Stimulated activated CD8-positive, alpha-beta memory T cell treated with anti-CD3 and anti-CD28 coated beads, Interleukin-12 subunit alpha, Interleukin-12 subunit beta, amount 100 ng/mL, for 4 hours (primary cell): Measurements from ENCODE around the gene RAB14.

ENCODE experiments used
- DNase-seq: peaks from one replicate; pipeline ENCODE4 v3.0.0-alpha.2; 2020; ENCODE audit warnings: low read depth

The RAB14 gene

DNA sequence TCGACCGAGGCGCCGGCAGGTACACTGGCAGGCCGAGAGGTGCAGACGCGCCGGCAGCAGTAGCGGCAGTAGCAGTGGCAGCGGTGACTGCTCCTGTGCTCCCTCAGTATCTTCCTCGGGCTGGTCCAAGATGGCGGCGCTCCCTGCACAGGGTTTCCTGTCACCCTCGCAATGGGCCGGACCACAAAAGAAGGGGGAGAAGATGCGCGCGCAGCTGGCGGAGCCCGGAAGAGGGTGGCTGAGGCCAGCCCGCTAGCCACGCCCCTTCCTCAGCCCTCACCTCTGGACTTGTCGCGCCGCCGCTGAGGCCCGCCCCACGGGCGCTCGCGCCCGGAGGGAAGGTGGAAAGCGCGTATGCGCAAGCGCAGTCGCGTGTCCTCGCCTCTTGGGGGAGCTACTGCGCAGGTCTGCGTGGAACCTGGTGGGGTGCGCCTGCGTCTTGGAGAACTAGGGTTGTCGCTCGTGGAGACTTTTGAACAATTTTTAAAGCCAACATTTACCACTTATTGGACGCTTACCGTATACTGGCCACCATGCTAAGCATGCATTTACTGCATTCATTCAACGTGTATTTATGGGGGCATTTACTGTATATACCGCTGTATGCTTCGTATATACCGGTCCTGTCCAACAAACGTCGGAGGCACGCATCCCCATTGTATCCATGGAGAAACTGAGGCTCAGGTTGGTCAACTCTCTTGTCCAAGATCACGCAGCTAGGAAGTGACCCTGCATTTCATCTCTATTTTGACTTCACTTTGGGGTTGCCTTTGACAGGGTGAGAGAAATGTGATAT lies at the start of gene RAB14:
RAB14 (minus strand) TSS at position 132 of the 796 bp plus-strand sequence. CDS start 8,457 bp downstream, outside the sequence.
- peak; percentile 100 for DNase-seq

DNA sequence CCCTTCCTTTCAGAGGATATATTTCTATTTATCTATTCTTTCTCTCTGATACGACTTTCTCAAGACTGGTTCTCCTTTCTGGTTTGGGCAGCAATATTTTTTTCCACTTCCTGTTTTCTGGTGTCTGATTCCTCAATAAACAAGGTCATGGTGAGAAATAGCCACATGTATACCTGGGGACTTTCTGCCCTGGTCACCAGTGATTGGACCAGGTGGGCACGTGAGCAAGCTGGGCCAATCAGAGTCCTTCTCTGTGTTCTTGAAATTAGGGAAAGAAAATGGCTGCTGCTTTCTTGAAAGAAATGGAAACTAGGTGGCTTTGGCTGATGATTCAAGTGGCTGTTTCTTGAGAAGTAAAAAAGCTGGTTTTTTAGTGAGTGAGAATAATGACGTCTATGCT lies 47.9 kb upstream of the RAB14 start:
- no peak for DNase-seq

DNA sequence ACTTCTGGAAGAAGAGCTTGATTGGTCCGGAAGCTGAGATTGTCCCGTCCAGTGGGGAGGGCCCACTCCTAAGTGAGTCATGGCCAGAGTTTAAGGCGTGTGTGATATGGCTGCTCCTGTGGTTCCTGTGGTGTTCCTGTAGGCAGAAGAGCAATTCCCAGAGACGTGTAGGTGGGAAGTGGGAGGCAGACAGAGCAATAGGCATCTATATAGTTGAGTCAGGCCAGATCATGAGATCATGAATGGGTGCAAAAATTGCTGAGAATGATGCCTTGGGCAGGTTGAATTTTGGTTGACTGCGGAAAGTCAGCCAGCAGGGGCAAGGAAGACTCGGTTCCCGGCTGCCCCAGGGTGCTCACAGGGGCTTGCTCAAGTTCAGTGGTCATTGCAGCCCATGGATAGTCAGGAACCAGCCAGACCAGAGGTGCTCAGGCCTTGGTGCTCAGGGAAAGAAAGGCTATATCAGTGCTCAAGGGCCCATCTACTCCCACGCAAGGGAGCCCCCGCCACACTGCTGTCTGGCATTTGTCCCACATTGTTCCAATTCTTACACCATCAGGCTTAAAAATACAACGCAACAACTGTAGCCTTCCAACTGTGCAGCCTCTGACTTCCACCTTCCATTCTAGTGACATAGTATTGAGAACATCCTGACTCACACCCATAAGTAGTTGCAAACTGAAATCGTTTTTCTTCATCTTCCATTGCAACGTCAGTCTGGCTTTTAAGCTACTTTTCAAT lies 45.3 kb upstream of the RAB14 start:
- no peak for DNase-seq

DNA sequence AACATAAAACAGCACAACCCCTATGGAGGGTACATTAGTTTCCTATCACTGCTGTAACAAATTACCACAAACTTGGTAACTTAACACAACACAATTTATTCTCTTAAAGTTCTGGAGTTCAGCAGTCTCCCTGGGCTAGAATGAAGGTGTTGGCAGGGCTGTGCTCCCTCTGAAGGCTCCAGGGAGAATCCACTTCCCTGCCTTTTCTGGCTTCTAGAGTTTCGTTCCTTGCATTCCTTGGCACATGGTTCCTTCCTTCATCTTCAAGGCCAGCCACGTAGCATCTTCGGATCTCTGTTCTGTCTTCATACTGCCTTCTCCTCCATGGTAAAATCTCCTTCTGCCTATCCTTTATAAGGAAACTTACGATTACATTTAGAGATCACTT lies 41.3 kb upstream of the RAB14 start:
- DNase-seq: no peak

DNA sequence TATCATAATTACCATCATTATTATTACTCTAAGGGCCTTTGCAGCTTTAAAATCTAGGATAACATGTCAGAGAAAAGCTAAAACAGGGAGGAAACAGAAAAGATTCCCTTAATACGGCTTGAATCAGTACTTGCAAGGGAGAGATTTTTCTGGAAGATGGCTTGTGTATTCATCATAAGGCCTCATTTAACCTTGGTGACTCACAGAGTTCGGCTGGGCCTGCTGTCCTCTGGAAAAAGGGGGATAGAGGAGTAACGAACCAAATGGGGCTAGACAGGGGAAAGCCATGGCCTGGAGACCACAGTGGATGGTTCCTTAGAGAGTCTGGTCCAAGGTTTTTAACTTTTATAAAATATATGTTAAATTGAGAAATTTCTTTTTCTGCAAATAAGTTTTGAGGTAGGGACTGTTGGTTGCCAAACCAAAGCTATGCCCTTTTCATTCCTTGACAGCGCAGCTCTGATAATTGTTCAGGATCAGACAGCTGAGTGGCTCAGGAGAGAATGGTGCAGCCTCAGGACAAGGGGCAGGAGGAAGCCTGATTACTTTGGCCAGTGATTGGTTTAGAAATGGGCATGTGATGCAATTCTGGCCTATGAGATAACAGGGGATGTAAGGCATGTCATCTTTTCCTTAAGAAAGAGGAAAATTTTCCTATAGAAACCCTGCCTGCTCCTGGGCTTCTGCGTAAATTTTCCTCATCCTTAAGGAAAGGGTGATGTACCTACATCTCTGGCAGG lies 40.7 kb upstream of the RAB14 start:
- no peak for DNase-seq

DNA sequence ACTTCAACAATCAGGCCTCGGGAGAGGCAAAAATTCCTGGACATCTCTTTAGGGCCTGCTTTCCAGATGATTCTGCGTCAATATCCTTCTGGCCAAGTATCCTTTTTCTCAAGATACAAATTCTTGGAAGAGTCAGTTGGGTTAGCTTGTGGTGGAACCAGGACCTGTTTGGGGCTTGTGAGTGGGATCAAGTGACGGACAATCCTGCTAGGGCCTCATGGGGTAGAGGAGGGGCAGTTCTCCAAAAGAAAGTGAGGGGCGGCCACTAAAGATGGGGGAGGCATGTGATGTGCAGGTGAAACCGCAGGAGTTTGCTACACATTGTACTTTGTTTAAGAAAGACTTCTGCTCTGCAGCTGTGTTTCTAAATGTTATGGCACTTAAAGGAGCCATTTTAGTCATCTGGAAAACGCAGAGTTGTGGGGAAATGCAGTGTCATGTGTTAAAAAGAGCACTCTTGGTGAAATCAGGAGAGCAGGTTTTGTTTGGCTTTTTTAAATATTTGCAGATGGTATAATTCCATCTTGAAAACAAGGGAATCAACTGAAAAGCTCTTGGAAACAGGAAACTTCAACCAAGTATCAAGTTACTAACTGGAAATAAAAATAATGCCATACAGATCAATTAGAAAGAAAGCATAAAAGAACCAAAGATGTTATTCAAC lies 38.9 kb upstream of the RAB14 start:
- DNase-seq: no peak

DNA sequence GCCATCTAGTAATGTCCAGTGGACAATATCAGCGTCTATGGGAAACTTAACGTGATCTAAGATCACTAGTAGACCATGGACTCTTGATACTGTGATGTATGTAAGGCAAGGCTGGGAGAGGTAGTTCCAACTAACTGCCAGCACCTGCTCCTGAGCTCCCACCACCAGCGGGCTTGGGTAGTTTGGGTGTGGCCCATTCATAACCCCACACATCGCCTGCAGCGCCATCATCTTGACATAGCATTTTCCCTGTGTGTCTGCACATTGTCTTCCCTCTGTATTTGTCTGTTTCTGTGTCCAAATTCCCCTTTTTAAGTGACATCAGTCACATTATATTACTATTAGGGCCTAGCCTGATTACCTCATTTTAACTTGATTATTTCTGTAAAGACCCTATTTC lies 38.2 kb upstream of the RAB14 start:
- DNase-seq: no peak

DNA sequence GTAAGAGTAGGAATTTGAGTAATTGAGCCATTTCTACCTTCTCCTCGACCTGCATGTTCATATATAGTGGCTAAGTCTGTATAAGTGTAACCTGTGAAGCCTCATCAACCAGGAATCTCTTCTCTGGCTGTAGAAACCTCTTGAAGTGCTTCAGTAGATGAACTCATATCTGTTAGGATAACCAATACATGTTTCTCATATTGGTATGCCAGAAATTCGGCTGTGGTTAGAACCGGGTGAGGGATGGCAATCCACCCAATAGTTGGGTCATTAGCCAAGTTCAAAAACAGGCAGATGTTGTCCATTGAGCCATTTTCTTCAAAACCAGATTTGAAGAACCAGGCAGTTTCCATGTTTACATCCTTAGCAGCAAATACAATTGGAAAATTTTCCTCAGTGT lies 37.4 kb upstream of the RAB14 start:
- no peak for DNase-seq

DNA sequence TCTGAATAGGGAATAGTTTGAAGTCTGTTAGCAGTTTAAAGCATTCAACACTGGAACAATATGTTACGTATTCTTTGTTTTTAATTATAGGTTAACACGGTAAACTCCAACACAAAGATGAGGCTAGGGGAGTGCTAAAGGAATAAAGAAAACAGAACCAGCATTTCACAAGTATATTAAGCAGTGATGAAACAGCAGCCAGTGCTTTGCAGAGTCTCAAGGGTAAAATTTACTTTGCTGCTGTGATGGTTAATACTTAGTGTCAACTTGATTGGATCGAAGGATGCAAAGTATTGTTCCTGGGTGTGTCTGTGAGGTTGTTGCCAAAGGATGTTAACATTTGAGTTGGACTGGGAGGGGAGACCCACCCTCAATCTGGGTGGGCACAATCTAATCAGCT lies 36.2 kb upstream of the RAB14 start:
- DNase-seq: no peak

DNA sequence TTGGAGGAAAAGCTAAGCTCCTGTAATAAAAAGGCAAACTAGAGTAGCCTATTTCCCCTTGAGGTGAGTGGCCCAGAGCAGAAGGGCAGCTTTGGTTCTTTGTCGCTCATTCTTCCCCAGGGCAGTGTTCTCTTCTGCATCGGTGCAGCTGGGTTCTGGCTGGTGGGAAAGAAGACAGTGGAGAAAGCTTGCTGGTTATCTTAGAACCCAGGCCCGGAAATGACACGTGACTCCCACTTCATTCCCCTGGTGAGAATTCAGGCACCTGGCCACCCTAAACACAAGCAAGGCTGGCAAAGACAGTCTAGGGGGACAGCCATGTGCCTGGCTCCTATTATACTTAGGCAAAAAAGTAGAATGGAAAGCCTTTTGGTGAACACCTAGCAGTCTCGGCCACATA lies 33.8 kb upstream of the RAB14 start:
- no peak for DNase-seq

DNA sequence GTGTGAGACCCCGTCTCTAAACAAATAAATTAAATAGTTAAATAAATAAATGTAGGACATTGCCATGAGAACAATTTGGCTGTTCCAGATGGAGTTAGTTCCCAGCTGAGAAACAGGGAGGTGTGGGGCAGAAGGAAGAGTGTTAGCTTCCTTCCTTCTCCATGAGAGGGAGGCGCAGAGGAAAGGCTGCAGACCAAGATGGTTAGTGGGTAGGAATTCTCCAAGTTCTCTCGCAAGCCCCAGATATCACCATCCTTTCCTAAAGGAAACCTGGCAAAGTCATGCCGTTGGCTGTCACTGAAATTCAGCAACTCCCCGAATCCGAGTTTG lies 33.1 kb upstream of the RAB14 start:
- DNase-seq: no peak

DNA sequence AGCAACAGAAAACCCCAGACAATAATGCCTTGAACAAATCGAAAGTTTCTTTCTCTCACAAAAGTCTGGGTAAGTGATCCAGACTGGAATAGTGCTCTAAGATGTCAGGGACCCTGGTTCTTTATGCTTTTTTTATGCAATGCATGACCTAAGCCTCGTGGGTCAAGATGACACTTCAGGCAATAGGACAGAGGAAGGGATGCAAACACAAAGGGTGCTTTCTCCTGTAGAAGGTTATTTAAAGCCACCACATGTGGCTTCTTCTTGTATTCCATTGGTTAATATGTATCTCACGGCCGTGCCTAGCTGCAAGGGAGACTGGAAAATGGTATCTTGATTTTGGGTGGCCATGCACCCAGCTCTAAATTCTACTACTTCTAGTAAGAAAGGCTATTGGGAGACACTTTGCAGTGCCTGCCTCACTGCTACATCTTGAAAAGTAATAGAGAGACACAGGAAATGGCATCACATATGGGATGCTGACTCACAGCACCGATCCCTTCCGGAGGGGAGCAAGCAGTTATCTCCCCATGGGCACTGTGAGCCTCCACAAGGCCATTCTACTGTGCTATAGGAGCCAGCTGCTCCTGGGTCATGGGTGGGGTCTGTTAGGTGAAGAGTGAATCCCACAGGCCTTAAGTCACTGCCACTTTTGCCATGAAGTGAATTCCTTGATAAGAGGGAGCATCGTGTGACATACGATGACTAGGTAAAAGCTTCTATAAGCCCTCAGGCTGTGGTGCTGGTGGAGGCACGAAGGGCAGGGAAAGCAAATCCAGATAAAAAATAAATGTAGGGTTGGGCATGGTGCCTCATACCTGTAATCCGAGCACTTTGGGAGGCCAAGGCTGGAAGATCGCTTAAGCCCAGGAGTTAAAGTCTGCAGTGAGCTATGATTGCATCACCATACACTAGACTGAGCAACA lies 32.5 kb upstream of the RAB14 start:
- DNase-seq: no peak

DNA sequence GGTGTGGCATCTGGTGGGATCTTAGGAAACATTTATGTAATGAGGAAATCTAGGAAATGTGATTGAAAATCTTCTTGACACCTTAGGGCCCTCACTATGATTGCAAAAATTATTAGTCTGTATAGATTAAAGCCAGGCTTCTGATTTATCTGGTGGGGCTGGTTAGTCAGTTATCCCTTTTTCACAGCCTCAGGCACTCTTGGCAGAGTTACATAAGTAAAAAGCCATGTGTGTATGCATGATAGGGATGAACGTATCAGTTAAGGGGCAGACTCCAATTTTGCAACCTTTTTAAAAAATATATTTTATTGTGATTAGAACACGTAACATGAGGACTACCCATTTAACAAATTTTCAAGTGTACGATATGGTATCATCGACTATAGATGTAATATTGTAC lies 30.6 kb upstream of the RAB14 start:
- no peak for DNase-seq

DNA sequence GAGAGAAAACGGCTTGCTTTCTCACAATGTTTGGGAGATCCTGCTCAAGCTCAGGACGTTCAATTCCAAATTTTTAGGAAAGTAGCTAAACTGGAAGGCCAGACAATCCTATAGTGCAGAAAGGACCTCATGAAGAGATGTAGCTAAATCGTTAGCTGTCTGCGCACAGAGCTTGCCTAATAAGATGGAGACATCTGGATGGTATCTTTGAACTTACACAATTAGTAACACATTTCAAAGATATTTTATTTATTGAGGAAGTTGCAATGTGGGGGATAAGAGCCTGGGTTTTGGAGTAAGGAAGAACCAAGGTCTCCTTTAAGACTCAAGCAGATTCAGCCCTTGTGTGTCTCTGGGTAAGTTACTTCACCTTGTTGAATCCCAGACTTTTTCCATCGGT lies 28.6 kb upstream of the RAB14 start:
- no peak for DNase-seq

DNA sequence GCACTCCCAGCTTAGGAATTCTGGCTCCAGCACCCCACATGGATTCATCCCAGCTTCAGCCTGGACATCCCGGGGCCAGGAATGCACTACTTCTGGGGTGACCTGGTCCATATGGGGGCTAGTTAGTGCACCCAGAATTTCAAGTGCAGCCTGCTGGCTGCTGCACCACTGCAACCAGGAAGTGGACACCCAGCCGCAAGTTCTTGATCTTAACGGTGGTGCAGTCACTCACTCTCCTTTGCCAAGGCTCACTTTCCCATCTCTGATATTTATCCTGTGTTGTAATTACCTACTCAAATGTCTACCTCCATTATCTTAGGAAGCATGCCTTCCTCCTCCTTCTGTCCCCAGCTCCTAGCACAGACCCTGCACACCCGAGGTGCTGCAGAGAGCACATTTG lies 26.2 kb upstream of the RAB14 start:
- no peak for DNase-seq

DNA sequence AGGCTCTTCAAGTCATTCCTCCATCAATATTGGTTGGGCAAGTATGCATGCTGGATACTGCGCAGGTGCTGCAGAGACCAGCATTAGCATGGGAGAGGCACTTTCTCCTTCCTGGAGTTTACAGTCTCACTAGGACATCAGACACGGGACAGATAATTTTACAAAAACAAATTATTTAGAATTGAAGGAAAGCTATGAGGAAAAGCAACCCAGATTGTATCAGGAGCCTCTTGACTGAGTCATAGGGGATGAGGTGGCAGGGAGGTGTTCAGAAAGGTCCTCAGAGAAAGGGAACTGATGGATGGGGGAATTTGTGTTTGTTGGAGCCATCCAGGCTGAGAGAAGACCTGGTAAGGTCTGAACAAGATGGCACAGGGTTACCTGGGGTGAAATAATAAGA lies 24.5 kb upstream of the RAB14 start:
- no peak for DNase-seq

DNA sequence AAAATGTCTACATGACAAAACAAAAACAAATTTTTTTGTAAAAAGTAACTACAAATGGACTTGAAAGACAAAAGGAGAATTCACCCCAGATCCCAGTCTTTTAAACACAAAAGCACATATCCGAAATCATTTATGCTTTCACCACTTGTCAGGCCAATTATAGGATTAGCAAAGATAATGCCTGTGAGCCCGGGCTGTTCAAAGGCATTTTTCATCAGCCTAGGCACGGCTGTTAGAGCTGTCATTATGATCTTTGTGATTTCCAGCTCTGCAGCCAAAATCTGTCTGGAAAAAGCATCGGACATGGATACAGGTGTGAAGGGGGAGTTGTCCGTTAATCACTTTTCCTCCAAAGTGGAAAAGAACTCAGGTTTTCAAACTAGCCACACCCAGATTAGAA lies 23.6 kb upstream of the RAB14 start:
- DNase-seq: no peak

DNA sequence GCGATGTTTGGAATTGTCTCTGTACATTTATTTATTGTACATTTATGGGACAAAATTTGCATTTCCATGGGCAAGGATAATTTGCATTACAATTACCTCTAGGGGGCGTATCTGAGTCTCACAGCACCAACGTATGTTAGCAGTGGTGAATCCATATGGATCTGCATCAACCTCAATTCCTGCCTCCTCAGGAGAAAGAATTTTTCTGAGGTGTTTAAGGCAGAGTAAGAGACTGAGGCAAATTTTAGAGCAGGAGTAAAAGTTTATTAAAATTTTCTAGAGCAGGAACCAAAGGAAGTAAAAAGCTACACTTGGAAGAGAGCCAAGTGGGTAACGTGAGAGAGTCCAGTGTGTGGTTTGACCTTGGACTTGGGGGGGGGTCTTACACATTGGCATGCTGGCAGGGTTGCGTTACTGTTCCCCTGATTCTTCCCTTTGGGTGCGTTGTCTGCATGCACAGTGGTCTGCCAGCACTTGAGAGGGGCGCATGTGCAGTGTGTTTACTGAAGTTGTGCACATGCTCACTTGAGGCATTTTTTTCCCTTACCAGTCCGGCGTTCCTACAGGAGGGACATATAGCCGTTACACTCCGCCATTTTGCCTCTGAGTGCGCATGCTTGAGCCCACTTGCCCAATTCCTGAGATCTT lies 21.0 kb upstream of the RAB14 start:
- no peak for DNase-seq

DNA sequence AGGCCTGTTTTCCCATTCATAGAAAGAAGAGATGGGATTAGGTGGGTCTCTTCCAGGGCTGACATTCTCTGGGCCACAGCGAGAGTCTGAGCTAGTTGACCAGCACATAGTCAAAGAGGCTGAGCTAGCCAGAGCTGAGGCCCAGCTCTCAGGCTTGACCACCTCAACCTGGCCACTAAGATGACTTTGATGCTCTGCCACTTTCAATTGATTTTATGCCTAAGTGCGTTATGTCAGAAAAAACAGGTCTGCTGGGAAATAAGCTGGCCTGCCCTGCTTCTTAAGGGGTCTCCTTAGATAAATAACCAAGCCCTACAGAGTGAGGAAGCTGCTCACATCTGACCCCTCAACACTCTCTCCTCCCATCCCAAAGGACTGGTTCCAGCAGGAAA lies 20.0 kb upstream of the RAB14 start:
- no peak for DNase-seq

DNA sequence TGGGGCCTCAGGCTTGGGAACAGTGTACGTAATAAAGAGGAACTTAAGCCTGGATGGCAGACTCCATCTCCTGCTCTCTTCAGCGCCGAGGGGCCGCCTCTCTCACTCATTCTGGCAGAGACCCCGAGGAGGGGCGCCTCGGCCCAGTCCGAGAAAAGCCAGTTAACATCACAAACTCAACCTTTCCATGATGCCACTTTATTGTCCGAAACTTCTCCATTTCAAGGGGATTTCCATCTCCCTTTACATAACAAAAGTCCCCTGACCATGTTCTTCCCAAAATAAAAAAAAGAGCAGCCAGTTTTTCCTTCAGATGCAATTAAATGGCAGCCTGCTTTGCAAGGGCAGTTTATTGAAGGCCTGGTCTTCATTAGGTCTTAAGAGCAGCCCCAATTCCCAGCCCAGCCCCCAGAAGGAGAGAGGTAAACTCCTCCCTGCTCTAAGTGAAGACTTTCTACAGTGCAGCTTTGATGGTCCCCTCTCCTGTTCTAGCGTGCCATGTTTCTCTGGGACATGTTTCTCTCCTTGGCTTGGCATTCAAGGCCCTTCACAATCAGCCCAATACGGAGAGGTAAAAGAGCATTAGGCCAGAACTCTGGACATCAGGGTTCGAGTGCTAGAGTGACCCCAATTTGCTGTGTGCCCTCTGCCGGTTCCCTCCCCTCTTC lies 19.5 kb upstream of the RAB14 start:
- DNase-seq: no peak
